KMS-11 (cell line): Measurements from ENCODE around the gene AKR1D1.

Experiments used
- H2AFZ ChIP-seq: fragments of 200-600 bp; sonication (generic); 2 replicates; pipeline ENCODE4 v1.6.1; 2016; ENCODE audit warnings: antibody characterized with exemption, mixed run types, low read depth
- H3K27ac ChIP-seq: fragments of 200-600 bp; sonication (generic); 2 replicates; pipeline ENCODE4 v1.6.1; 2016; ENCODE audit warnings: mild to moderate bottlenecking, mixed run types
- H3K27me3 ChIP-seq: fragments of 200-600 bp; sonication (generic); 2 replicates; pipeline ENCODE4 v1.6.1; 2017; ENCODE audit warnings: mild to moderate bottlenecking, low read depth, mixed run types, moderate library complexity; ENCODE audit not compliant: insufficient read depth
- H3K36me3 ChIP-seq: fragments of 200-600 bp; sonication (generic); 2 replicates; pipeline ENCODE4 v1.6.1; 2017; ENCODE audit warnings: mild to moderate bottlenecking, mixed run types; ENCODE audit not compliant: insufficient read depth
- H3K4me1 ChIP-seq: fragments of 200-600 bp; sonication (generic); 2 replicates; pipeline ENCODE4 v1.6.1; 2016; ENCODE audit warnings: mild to moderate bottlenecking, low read depth, mixed run types; ENCODE audit not compliant: poor library complexity, severe bottlenecking
- H3K4me2 ChIP-seq: fragments of 200-600 bp; sonication (generic); 2 replicates; pipeline ENCODE4 v1.7.0; 2016; ENCODE audit warnings: mild to moderate bottlenecking, mixed run types
- H3K4me3 ChIP-seq: fragments of 200-600 bp; sonication (generic); IDR thresholded peaks from 2 replicates; pipeline ENCODE4 v1.6.1; 2017; ENCODE audit warnings: low read depth, low read length, mixed read lengths; ENCODE audit not compliant: insufficient read depth
- H3K79me2 ChIP-seq: fragments of 200-600 bp; sonication (generic); 2 replicates; pipeline ENCODE4 v1.6.1; 2016; ENCODE audit warnings: low read depth, mixed run types; ENCODE audit not compliant: insufficient read depth
- H3K9ac ChIP-seq: fragments of 200-600 bp; sonication (generic); 2 replicates; pipeline ENCODE4 v1.6.1; 2016; ENCODE audit warnings: mild to moderate bottlenecking, mixed run types
- H4K20me1 ChIP-seq: fragments of 200-600 bp; sonication (generic); 2 replicates; pipeline ENCODE4 v1.6.1; 2016; ENCODE audit warnings: mild to moderate bottlenecking, mixed run types; ENCODE audit not compliant: insufficient read depth
- CTCF ChIP-seq: fragments of 200-600 bp; sonication (generic); conservative IDR thresholded peaks from 2 replicates; pipeline ENCODE4 v1.6.1; 2017; ENCODE audit warnings: low read depth, mild to moderate bottlenecking, antibody characterized with exemption, low read length, moderate library complexity, mixed read lengths

Gene AKR1D1

DNA sequence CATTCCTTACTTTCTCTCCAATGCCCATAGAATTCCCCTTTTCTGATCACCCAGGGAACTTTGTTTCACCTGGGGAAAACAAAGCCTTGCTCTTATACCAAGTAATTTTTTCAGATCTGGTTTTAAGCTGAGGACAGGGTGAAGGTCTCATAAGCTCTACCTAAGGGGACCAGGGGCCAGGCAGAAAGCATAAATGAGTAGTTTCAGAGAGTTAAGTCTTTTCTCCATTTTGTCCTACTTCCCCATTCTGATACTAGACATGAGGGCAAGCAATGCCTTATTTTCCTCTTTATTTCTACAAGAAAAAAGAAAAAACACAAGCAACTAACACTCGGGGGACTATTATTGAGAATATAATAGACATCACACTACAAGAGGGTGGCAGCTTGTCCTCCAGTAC is 2.9 kb downstream of the AKR1D1 start:
- Histone ChIP-seq H3K27me3 (no peaks in the 10 kb centered on the region), H3K4me2 (no peak overlapping the region), H3K9ac (no peak overlapping the region), H4K20me1 (no peaks in the 10 kb centered on the region), H2AFZ (no peak overlapping the region), H3K79me2 (no peaks in the 10 kb centered on the region), H3K4me3 (no peak overlapping the region), H3K4me1 (no peaks in the 10 kb centered on the region), H3K36me3 (no peaks in the 10 kb centered on the region), H3K27ac (no peak overlapping the region)
- TF ChIP-seq CTCF: no peak

- H4K20me1 ChIP-seq: no peaks in the 10 kb centered on the region
- TF ChIP-seq CTCF: no peak
- no peak overlapping the region for H3K27ac ChIP-seq
- H3K79me2 ChIP-seq: no peaks in the 10 kb centered on the region
- no peaks in the 10 kb centered on the region for H3K27me3 ChIP-seq
- H3K36me3 ChIP-seq: no peaks in the 10 kb centered on the region
- no peak overlapping the region for H3K9ac ChIP-seq
- no peak overlapping the region for H2AFZ ChIP-seq
- H3K4me2 ChIP-seq: no peak overlapping the region
- H3K4me1 ChIP-seq: no peaks in the 10 kb centered on the region
- no peak overlapping the region for H3K4me3 ChIP-seq
Observed at GRCh38 chr7:138081868-138082267, 5.6 kb downstream of the AKR1D1 start.

- Histone ChIP-seq H3K36me3 (no peaks in the 10 kb centered on the region), H2AFZ (no peak overlapping the region)
Observed at GRCh38 chr7:138083859-138084258, 7.6 kb downstream of the AKR1D1 start.

DNA sequence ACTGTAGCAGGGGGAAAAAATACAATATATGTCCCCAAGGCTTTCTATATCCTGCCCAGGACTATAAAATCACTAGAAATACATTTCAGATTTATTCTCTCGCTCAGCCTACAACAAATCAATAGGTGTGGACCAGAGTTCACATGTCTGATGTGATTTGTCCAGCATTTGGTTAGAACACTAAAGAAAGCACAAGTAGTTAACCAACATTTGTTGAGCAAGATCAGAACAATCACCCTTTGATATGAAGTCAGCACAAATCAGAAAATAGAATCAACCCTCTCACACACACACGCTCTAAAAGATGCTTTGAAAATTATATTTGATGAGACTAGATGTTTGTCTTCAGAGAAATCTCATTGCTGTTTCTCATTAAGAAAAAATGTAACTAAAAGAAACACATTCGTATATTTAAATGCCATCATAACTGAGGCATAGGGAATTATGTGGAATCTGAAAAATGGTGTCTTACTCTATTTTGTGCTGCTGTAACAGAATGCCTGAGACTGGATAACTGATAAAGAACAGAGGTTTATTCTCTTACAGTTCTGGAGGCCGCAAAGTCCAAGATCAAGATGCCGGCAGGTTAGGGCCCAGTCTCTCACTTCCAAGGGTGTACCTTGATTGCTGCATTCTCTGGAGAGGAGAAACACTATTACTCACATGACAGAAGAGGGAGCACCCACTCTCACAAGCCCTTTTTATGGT is 10.5 kb downstream of the AKR1D1 start:
- TF ChIP-seq CTCF: no peak
- Histone ChIP-seq H2AFZ (no peak overlapping the region), H3K9ac (no peak overlapping the region), H3K36me3 (no peaks in the 10 kb centered on the region), H4K20me1 (no peaks in the 10 kb centered on the region), H3K4me1 (no peaks in the 10 kb centered on the region), H3K4me3 (no peak overlapping the region), H3K27ac (no peak overlapping the region), H3K4me2 (no peak overlapping the region), H3K27me3 (no peaks in the 10 kb centered on the region), H3K79me2 (no peaks in the 10 kb centered on the region)

More at GRCh38 chr7:138083859-138084258, 7.6 kb downstream of the AKR1D1 start:
- Histone ChIP-seq H3K4me2 (no peak overlapping the region), H3K27me3 (no peaks in the 10 kb centered on the region), H3K9ac (no peak overlapping the region), H3K79me2 (no peaks in the 10 kb centered on the region), H3K4me1 (no peaks in the 10 kb centered on the region), H3K4me3 (no peak overlapping the region), H3K27ac (no peak overlapping the region), H4K20me1 (no peaks in the 10 kb centered on the region)
- TF ChIP-seq CTCF: no peak
